GM19043 (cell line): ENCODE results near the gene REXO1.
"Not testable (repeated sequence)": the region's sequence is repeated elsewhere in the genome, so short reads cannot be mapped to it uniquely, and the experiment has no call there.

ENCODE experiments used
- ATAC-seq: cut with Tn5 transposase; IDR thresholded peaks from one replicate; pipeline ENCODE4 v1.9.1; 2021; ENCODE audit warnings: low read depth; ENCODE audit not compliant: unreplicated experiment

Gene REXO1

DNA sequence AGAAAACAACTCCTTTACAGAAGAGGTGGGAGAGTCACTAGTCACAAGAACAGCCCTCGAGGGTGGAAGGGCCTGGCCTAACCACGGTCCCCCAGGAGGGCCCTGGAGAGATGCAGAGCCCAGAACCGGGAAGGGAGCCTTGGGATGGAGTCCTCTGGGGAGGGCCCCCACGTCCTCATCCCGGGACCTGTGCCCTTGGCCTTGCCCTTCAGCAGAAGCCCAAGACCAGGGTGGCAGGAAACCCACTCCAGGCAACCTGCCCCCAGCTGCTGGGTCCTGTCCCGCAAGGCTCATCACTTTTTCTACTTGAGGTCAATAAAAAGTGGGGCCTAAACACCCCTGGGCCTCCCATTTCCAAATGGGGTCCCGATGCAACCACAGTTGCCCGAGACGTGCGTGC is 33.9 kb downstream of the REXO1 start:
- no peak for ATAC-seq

DNA sequence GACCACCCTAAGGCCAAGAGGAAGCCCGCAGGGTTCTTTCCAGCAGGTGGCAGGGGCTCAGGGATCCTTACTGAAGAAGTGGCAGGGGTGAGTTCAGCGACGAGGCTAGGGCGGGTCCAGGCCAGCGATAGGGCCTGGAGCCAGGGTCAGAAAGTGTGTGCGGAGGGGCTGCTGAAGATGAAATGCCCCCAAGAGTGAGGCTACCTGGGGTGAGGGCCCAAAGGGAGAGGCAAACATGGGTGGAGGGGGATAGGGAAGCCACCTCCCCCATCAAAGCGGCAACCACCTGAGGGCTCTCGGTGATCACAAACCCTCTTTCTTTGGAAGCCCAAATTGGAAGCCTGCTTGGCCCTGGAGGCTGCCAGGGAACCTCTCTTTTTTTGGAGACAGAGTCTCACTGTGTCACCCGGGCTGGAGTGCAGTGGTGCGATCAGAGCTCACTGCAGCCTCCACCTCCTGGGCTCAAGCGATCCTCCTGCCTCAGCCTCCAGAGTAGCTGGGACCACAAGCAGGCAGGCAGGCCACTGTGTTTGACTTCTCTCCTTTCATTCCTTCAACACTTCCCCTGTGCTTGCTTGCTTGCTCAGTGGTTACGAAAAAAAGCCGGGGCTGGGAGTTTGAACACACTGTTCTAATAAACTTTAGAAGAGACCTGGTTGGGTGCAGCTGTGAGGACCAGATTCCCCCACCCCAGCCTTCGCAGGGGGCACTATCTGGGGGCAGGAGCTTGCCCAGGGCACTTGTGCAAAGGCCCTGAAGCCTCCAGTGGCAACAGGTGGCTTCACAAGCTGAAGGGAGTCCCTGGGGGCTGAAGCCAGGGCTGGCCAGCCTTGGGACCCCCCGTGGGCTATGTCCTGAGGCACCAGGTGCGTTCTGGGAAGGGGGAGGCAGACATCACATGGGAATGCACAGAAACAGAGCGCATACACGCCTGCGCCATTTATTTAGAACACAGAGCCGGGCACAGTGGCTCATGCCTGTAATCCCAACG is 34.8 kb downstream of the REXO1 start:
- no peak for ATAC-seq

DNA sequence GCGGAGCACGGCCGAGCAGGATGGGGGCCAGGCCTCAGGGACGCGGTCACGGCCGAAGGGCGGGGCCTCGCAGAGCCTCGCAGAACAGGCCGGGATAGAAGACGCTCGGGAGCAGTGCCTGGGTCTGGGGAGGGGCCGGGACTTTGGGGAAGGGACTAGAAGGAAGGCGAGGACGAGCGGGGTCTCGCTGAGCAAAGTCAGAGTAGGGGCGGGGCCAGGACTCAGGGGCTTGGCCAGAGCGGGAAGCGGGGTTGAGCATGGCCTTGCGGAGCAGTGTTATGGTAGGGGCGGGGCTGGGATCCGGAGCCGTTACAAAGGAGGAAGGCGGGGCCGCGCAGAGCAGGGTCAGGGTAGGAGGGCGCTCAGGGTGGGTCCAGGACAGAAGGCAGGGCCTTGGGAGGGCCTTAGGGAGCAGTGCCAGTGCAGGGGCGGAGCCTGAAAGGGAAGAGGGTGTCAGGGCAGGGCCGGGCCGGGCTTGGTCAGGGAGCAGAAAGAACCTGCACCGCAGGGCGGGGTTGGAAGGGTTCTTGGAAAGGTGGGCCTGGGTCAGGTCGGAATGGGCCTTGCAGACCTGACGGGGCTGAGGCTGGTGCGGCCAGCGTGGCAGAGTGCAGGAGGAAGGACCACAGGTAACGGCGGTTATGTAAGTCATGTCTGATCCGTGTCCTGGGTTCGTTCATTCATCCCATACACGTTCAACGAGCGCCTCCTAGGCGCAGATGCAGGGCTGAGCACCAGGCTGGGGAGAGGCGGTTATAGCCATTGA is 35.7 kb downstream of the REXO1 start:
- ATAC-seq, result peak; percentile 79

DNA sequence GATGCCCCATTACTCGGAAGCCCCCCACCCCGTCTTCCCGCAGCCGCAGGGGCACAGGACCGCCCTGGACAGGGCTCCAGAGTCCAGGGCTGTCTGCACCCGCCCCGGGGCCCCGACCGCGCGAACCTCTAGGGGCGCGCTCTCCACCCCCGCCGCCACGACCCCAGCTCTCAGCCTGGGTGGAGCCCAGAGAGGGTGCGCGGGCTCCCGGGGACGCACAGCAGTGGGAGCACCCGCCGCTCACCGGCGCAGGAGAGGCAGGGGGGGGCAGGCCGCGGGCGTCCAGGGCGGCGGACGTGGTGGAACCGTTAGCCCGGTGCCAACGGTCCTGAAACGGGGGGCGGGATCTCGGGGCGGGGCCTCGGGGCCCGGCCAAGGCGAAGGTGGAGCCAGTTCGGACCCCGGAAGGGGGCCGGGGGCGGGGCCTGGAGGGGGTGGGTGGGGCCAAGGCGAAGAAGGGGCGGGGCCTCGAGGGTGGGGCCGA is 36.3 kb downstream of the REXO1 start, which contains the start of gene ATP8B3:
Gene ATP8B3, minus strand, starts transcription at position 335 of the 484 bp plus-strand sequence. CDS start 540 bp downstream, outside the sequence.
- peak; percentile 14 for ATAC-seq

DNA sequence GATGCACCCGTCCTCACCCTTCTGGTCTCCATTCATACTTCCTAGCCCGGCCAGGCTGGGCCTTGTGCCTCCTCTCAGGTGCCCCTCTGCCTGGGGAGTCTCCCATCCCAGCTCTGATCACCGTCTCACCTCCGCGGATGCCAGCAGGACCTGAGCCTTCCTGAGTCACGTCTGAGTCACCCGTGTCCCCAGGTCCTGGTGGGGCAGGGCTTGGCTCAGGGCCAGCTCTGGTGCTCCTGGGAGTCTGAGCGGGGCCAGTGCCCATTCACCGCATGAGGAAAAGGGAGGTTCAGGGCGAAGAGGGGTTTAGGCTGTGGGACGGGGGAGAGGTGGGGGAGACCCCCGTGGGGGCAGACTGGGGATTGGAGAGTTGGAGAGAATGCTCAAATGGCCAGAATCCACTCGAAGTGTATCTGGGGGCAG is 36.8 kb downstream of the REXO1 start:
- ATAC-seq, result no peak

DNA sequence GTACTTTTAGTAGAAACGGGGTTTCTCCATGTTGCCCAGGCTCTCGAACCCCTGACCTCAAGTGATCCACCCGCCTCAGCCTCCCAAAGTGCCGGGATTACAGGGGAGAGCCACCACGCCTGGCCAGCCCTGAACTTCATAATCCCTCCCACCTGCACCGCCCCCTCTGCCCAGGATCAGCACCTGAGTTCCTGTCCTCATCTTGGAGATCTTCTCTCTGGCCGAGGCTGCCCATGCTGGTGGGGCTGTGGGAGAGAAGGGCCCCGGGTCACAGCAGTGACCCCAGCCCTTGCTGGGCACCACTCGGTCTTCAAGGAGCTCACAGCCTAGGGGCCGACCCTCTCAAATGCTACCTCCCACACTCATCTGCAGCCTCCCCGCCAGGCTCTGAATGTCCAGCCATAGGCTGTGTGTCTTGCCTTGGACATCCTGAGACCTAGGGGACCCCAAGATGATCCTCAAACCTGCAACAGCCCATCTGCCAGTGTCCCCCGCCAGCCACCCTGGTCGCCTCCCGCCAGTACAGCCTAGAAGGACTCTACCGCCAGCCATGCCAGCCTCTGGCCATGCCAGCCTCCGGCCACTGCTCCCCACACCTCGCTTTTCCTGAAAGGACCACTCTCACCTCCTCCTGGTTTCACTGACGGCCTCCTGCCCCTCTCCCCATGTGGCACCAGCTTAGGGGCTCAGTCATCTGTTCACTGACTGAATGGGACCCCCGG is 37.7 kb downstream of the REXO1 start:
- no peak for ATAC-seq

DNA sequence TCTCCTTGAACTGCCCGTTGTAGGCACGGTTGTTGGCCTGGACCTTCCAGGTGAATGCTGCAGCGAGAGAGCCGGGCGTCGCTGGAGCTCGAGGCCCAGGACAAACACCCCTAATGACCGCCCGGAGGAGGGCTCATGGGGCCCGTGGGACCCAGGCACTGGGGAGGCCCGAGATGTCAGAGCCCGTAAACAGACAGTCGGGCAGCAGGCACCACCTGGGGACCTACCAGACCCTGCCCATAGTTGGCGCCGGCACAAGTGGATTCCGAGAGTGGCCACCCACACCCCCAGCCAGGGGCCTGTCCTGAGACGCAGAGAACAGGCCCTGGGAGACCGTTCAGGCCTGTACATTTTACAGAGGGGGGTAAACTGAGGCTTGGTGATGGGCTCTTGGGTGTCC is 38.6 kb downstream of the REXO1 start:
- ATAC-seq, result no peak

DNA sequence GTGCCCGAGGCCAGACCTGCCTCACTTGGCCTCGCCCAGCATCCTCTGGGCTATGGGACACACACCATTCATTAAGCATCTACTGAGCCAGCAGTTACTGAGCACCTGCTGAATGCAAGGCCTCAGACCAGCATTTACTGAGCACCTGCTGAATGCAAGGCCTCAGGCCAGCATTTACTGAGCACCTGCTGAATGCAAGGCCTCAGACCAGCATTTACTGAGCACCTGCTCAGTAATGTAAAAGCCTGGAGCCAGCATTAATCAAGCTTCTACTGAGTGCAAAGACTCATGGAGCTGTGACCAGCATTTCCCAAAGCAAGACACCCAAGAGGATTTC is 39.9 kb downstream of the REXO1 start:
- ATAC-seq, result no peak

DNA sequence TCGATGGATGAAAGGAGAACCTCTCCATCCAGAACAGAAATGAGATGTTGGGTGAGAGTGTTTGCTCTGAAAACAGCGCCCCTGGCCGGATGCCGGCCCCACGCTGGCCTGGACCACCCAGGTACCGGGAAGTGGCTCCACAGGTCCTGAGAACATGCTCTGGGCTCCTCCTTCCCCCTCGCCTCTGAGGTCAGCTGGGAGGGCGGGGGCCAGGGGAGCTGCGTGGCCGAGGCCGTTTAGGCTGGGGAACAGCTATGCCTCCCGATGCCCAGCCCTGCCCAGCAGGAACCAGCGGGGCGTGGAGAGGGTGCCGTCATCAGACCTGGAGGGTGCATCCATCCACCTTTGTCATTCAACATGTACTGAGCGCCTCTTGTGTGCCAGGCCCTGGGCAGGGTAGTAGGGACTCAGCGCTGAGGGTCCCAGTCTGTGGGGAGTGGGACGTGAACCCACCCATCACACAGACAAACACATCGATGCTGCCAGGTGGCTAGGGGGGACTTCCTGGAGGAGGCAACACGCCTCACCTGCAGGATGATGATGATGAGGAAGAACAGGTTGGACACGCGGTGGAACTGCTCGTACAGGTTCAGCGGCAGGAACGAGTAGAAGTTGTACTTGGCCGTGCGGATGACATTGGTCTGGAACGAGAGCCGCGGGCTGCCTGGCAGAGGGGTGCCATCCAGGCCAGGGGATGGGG is 40.4 kb downstream of the REXO1 start:
- no peak for ATAC-seq

DNA sequence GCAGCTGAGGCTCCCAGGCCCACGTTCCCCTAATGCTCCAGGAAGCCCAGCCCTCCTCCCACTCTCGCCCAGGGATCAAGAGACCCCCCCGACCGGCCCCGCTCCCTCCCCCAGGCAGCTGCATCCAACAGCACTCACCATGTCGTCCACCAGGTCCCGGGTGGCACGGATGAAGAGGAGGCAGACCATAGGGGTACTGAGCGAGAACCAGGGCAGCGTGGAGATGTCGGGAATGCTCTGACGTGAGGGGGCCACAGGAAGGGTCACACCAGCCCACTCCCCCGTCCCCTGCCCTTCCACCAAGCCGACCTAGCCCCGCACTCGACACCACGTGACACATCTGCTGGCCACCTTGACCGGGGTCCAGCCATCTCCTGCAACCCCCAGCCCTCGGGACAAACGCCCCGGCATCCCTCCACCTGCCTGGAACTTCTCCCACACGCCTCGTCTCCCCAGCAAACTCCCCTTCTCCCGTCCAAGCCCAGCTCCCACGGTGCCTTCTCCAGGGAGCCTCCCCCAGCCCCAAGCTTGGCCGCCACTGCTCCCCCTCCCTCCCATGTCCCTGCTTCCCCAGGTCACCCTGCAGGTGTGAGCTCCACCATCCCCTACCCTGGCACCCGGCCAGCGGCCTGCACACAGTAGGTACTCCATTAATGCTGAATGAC is 41.1 kb downstream of the REXO1 start:
- ATAC-seq, result no peak

DNA sequence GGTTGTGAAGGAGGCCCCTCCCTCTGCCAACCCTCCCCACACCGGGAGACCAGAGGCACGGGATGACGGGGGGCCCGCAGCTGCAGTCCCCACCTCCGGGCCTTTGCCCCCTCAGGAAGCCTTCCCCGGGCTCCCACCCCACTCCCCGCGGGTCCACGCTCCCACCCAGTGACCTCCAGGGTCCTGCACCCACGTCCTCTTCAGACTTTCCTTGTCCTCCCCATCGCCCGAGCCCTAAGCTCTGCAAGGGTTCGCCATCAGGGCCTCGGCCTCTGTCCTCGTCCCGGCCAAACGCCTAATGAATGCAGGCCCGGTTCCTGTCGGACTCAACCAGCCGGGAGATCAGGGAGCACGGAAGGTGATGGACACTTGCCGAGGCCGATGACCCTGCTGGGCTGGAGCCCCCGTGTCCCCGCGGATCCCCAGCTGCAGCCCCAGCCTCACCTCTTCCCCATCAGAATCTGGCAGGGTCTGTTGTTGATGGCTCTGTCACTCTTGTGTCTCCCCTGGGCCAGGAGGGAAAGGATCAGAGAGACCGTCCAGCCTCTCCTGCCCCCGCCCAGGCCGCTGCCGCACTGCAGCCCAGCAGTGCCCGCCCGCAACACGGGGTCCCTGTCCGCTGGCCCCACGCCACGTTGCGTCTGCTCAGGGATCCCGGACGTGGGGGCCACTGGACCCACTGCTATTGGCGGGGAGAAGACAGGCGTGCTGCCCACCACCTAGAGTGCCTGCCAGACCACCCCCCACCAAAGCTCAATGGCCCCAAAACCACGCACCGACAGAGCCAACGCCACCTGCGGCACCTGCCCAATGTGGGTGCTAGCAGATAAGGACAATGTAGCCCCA is 41.9 kb downstream of the REXO1 start:
- ATAC-seq, result no peak

DNA sequence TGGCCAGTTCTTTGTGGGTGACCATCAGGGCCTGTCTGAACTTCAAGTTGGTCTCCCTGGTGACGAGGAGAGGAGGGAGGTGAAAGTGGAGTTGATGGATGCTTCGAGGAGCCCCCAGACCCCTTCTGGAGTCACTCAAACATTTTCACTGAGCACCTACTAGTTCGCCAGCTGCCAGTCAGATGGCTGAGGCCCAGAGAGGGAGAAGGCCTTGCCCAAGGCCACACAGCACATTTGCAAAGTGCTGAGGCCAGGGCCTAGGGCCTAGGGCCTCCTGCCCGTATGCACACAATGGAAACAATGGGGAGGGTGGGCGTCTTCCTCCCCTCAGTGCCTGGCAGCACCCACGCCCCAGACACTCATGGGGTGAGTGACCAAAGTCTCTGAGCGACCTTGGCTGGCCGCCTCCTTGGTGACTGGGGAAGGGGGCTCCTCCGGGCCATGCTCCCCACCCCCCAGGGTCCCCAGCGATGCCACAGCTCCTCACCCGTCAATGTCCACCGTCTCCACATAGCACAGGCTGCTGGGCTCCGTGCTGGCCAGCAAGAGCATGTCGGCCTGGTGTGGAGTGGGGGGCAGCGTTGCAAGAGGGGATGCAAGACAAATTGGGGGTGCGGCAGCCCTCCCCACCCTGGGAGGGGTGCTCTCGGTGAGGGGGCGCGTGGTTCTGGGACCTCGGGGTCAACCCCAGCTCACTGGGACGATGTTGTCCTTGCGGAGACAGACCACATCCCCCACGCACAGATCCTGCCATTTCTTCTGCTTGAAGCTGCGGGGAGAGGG is 42.7 kb downstream of the REXO1 start:
- ATAC-seq, result no peak

DNA sequence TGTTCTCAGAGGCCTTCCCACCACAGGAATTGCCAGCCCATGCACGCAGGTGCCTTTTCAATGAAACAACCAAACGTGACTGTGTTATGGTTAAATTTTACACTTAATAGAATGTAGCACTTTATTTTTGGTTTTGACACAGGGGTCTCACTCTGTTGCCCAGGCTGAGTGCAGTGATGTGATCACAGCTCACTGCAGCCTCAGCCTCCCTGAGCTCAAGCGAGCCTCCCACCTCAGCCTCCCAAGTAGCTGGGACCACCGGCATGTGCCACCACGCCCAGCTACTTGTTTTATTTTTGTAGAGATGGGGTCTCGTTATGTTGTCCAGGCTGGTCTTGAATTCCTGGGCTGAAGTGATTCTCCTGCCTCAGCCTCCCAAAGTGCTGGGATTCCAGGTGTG is 43.4 kb downstream of the REXO1 start:
- ATAC-seq, result no peak

DNA sequence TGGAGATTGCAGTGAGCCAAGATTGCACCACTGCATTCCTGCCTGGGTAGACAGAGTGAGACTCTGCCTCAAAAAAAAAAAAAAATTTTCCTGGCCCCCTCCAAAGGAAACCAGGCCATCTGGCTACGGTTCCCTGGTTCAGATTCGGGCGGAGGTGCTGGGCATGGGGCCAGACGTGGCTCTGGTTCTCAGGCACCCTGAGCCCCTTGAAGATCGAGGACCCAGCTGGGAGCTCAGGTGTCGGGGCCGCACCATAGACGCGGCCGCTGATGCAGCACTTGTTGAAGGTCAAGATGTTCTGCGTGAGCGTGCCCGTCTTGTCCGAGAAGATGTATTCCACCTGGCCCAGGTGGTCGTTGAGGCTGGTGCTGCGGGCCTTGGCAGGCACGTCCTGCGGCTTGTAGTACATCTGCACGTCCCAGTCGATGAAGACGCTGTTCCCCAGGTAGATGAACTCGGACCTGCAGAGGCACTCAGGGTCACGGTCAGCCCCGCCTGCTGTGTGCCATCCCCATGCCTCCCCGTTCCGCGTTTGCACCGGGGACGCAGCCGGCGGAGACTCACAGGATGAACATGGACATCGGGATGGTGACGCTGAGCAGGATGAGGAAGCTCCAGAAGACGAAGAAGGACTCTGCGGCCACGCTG is 48.5 kb downstream of the REXO1 start:
- no peak for ATAC-seq

DNA sequence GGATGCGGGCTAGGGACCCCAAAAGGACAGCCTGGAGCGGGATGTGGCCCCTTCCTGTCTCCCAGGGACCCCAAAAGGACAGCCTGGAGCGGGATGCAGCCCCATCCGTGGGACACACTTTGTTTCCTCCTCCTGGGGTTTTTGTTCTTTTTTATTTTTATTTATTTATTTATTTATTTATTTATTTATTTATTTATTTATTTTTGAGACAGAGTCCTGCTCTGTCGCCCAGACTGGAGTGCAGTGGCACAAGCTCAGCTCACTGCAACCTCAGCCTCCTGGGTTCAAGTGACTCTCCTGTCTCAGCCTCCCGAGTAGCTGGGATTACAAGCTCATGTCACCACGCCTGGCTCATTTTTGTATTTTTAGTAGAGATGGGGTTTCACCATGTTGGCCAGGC is 51.0 kb downstream of the REXO1 start:
- ATAC-seq, result not testable (repeated sequence)

DNA sequence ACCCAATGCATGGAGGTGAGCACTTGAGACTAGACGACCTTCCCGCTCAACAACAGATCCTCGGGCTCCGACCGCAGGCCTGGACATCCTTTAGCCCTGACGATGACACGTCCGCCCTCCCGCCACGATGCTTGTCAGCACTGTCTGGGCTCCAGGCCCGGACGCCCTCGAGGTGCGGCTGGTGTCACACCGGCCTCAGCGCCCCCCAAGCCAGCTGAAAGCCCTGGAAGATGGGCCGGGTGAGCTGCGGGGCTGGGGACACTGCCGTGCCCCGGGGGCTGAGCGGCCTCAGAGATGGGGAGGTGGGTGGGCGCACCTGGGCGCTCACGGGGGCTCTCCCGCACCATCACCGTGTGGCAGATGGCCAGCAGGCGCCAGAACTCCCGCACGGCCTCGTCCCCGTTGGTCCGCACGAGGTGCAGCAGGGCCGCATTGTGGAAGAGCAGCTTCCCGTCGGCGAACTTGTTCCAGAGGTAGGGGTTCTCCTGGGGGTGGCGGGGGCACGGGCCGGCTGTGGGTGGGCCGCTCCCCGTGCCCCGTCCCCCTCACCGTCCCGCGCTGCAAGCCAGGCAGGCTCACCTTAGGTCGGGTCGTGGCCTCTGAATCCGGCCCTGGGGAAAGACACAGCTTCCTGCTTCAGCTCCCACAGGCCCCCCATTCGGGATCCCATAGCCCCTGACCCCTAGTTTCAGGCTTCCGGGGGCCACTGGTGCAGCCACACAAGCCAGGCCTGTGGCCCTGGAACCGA is 51.7 kb downstream of the REXO1 start:
- no peak for ATAC-seq
